Right atrium auricular region (tissue), 2 donors: ENCODE measurements around the gene CYP27C1. TPM values are rescaled to one million over a fixed set of nuclear protein-coding genes. Genes with fewer than 3 reads are reported as not detected.
"Not testable (repeated sequence)": the region's sequence is repeated elsewhere in the genome, so short reads cannot be mapped to it uniquely, and the experiment has no call there.

Experiments
- DNase-seq: peaks from one replicate; pipeline ENCODE4 v3.0.0-alpha.2; 2019; ENCODE audit warnings: low spot score
- H3K27ac ChIP-seq, 2 donors: fragments of 200-600 bp; sonication (generic); 1 replicate in 1 of 2; 2 replicates in 1 of 2; pipeline ENCODE4 v1.5.1; 2016 to 2019
- H3K27me3 ChIP-seq, 2 donors: fragments of 200-600 bp; sonication (generic); one replicate each; pipeline versions ENCODE4 v1.5.1 to v1.6.0; 2017 to 2019
- H3K36me3 ChIP-seq: fragments of 200-600 bp; sonication (generic); one replicate; pipeline ENCODE4 v1.5.1; 2016
- H3K4me1 ChIP-seq, 2 donors: fragments of 200-600 bp; sonication (generic); one replicate each; pipeline versions ENCODE4 v1.5.1 to v1.6.0; 2017 to 2019
- H3K4me3 ChIP-seq, 2 donors: fragments of 200-600 bp; sonication (generic); 1 replicate in 1 of 2; 2 replicates in 1 of 2; pipeline ENCODE4 v1.5.1; 2017 to 2019; ENCODE audit warnings: mild to moderate bottlenecking in 1 of 2, moderate library complexity in 1 of 2
- H3K9me3 ChIP-seq, 2 donors: fragments of 200-600 bp; sonication (generic); one replicate each; pipeline ENCODE4 v1.5.1; 2019
- total RNA-seq, 2 donors: library from RNA; depleted of rRNA; stranded (reverse); fragments of >200 nt; gene quantifications; one replicate each; pipeline ENCODE4 v1.1.0, GENCODE V29; 2016
- TF ChIP-seq, protein P1 (sequence below), 2 donors: fragments of 200-600 bp; sonication (generic); IDR thresholded peaks; one replicate each; pipeline ENCODE4 v1.5.1; 2019; ENCODE audit warnings: antibody characterized with exemption in 2 of 2

CYP27C1 gene
- total RNA-seq, 2 donors from 2014 or later: 0.24 TPM; not detected in 1

DNA sequence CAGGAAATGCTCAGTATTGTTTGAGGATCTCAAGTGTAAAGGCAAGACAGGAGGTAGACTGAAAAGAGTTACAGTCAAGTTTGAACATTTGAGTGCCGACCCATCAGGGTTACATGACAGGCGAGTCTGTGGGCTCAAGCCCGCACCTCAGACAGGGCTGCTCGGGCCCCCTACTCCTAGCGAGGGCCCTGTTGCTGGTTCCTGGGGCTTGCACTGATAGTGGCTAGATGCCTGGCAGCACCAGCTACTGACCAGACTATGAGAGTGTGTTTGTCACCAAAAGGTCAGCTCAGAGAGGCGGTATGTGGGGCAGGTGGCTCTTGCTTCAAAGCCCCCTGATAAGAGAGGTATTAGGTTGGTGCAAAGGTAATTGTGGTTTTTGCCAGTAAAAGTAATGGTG lies 35.6 kb upstream of the CYP27C1 start:
- TF ChIP-seq, protein P1, sequence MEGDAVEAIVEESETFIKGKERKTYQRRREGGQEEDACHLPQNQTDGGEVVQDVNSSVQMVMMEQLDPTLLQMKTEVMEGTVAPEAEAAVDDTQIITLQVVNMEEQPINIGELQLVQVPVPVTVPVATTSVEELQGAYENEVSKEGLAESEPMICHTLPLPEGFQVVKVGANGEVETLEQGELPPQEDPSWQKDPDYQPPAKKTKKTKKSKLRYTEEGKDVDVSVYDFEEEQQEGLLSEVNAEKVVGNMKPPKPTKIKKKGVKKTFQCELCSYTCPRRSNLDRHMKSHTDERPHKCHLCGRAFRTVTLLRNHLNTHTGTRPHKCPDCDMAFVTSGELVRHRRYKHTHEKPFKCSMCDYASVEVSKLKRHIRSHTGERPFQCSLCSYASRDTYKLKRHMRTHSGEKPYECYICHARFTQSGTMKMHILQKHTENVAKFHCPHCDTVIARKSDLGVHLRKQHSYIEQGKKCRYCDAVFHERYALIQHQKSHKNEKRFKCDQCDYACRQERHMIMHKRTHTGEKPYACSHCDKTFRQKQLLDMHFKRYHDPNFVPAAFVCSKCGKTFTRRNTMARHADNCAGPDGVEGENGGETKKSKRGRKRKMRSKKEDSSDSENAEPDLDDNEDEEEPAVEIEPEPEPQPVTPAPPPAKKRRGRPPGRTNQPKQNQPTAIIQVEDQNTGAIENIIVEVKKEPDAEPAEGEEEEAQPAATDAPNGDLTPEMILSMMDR (IDR thresholded peaks at IDR 0.05): no peak

DNA sequence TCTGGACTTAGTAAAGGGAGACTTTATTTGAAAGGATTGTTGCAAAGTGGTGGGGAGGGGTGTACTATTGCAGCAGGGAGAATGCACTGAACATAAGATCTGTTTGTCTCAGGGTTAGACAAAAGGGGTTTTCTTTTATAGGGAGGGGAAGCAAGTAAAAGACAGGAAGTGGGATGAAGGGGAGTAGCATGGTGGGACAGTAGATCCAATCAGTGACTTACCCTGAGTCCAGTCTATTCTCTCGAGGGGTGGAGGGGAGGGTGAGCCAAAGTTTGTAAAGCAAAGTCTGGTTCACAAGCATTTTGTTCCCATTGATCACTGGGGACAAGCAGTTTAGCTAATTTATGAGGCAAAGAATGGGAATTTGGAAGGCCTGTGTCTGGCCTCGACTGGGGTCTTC lies 35.0 kb upstream of the CYP27C1 start:
- Histone ChIP-seq H3K9me3 (no peaks in the 10 kb centered on the region), H3K4me3 (no peak overlapping the region), H3K27ac (no peak overlapping the region), H3K27me3 (no peaks in the 10 kb centered on the region), H3K36me3 (peaks cover 36% of the 10 kb centered on the region), H3K4me1 (no peaks in the 10 kb centered on the region)
- TF ChIP-seq, protein P1 (IDR thresholded peaks at IDR 0.05): no peak
- no peak for DNase-seq

More for the DNA sequence above, 35.6 kb upstream of the CYP27C1 start:
- no peak for DNase-seq
- H3K9me3 ChIP-seq: no peaks in the 10 kb centered on the region
- no peak overlapping the region for H3K27ac ChIP-seq
- H3K4me1 ChIP-seq: no peaks in the 10 kb centered on the region
- H3K27me3 ChIP-seq: no peaks in the 10 kb centered on the region
- no peak overlapping the region for H3K4me3 ChIP-seq
- peaks cover 42% of the 10 kb centered on the region for H3K36me3 ChIP-seq

DNA sequence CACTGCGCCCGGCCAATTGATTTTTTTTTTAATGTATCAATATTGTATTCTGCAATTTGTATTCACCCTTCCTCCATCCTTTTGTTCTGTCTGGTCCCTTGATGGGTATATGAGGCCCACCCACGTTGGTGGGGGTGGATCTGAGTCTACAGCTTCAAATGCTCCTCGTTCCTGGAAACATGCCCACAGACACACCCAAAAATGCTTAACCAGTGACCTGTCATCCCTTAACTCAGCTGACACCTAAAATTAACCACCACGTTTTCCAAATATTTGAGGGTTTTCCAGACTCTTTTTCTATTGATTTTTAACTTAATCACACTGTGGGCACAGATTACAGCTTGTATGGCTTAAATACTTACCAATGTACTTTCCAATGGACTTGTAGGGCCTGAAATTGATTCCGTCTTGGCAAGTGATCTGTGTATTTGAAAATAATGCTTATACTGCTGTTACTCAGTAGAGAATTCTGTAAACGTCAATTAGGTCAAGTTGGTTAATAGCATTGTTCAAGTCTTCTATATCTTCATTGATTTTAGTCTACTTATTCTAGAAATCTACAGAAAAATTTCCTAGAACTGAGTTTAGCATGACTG lies 34.4 kb upstream of the CYP27C1 start:
- DNase-seq: no peak
- Histone ChIP-seq H3K36me3 (peaks cover 30% of the 10 kb centered on the region), H3K4me1 (no peaks in the 10 kb centered on the region), H3K9me3 (no peaks in the 10 kb centered on the region), H3K4me3 (no peak overlapping the region), H3K27me3 (no peaks in the 10 kb centered on the region), H3K27ac (no peak overlapping the region)
- TF ChIP-seq, protein P1 (IDR thresholded peaks at IDR 0.05): no peak

DNA sequence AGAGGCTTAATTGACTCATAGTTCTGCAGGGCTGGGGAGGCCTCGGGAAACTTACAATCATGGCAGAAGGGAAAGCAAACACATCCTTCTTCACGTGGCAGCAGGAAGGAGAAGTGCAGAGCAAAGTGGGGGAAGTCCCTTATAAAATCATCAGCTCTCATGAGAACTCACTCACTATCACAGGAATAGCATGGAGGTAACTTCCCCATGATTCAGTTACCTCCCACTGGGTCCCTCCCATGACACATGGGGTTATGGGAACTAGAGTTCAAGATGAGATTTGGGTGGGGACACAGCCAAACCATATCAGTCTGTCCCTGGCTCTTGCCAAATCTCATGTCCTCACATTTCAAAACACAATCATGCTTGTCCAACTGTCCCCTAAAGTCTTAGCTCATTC lies 21.1 kb upstream of the CYP27C1 start:
- H3K27ac ChIP-seq, H3K4me3 ChIP-seq, H3K36me3 ChIP-seq, H3K9me3 ChIP-seq, H3K27me3 ChIP-seq, H3K4me1 ChIP-seq, DNase-seq: not testable (repeated sequence)

DNA sequence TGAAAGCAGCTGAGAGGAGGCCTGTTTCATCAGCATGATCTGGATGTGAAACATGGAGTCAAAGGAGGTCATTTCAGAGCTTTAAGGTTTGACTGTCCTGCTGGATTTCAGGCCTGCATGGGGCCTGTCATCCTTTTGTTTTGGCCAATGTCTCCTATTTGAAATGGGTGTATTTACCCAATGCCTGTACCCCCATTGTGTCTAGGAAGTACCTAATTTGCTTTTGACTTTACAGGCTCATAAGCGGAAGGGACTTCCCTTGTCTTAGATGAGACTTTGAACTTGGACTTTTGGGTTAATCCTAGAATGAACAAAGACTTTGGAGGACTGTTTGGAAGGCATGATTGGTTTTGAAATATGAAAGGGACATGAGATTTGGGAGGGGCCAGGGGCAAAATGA lies 19.3 kb upstream of the CYP27C1 start:
- Histone ChIP-seq H3K4me1 (no peaks in the 10 kb centered on the region), H3K9me3 (no peaks in the 10 kb centered on the region), H3K36me3 (no peaks in the 10 kb centered on the region), H3K27ac (no peak overlapping the region), H3K27me3 (no peaks in the 10 kb centered on the region), H3K4me3 (no peak overlapping the region)
- no peak for DNase-seq
- TF ChIP-seq, protein P1 (IDR thresholded peaks at IDR 0.05): no peak

DNA sequence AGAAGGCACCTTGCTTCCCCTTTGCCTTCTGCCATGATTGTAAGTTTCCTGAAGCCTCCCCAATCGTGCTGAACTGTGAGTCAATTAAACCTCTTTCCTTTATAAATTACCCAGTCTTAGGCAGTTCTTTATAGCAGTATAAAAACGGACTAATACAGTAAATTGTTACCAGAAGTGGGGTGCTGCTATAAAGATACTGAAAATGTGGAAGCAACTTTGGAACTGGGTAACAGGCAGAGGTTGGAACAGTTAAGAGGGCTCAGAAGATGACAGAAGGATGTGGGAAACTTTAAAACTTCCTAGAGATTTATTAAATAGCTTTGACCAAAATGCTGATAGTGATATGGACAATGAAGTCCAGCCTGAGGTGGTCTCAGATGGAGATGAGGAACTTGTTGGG lies 17.7 kb upstream of the CYP27C1 start:
- not testable (repeated sequence) for H3K9me3 ChIP-seq, H3K4me1 ChIP-seq, H3K36me3 ChIP-seq, DNase-seq, H3K27ac ChIP-seq, H3K4me3 ChIP-seq, H3K27me3 ChIP-seq

DNA sequence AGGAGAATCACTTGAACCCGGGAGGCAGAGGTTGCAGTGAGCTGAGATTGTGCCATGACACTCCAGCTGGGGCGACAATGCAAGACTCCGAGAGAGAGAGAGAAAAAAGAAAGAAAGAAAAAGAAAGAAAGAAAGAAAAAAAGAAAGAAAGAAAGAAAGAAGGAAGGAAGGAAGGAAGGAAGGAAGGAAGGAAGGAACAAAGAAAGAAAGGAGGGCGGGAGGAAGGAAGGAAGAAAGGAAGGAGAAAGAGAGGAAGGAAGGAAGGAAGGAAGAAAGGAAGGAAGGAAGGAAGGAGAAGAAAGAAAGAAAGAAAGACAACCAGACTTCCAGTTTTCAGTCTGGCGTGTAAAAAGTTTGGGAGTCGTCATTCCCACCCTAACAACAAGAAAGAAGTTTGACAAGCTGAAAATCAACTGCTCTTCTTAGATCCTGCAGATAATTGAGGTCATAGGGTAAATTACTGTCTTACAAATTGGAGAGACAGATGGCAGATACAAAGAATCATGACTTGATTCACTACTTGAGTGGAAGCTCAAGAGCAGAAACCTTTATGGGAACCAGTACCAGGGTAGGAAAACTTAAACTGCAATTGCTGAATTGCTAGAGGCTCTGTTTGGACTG lies 15.1 kb upstream of the CYP27C1 start:
- Histone ChIP-seq H3K9me3 (no peaks in the 10 kb centered on the region), H3K36me3 (no peaks in the 10 kb centered on the region), H3K27ac (no peak overlapping the region), H3K4me1 (no peaks in the 10 kb centered on the region), H3K27me3 (no peaks in the 10 kb centered on the region), H3K4me3 (no peak overlapping the region)
- no peak for DNase-seq
- TF ChIP-seq, protein P1 (IDR thresholded peaks at IDR 0.05): no peak
